ENCODE data around the gene SOX10. TPM values are rescaled to one million over a fixed set of nuclear protein-coding genes. Genes with fewer than 3 reads are reported as not detected.

SOX10 gene
- total and polyA plus RNA-seq, 2 donors from 2014 or later: 0.22 to 1.5 TPM

DNA sequence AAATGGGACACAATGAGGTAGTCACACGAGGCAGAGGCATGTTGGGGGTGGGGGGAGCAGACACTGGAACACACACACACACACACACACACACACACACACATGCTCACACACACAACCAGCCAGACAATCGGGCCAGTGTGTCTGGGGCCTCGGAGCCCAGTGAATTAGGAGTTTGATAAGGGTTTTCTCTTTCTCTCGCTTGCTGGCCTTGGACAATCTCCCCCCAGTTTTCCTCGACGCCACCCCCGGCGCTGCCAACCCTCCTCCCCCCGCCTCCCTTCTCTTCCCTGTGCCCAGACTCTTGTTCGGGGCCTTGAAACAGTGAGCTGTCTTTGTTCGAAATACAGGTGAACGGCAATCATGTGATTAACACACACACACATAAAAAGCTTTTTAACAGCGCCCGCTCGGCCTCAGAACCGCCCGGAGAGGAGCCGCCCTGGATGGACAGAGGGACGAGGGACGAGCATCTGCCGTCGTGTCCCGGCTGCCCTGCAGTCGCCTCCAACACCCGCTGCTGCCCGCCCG lies 1.5 kb upstream of the SOX10 start:
- Histone ChIP-seq H3K36me3 (ENCODE audit: control insufficient read depth in 2 of 3, insufficient read depth in 3 of 3, low read length in 3 of 3) (no peaks in the 10 kb centered on the region), H3K27me3 (ENCODE audit: control insufficient read depth, insufficient read depth, low read length) (peaks cover 3% of the 10 kb centered on the region), H3K9ac (ENCODE audit: low read length in 3 of 3) (no peak overlapping the region), H3K4me1 (ENCODE audit: control insufficient read depth in 2 of 3, insufficient read depth in 2 of 3, low read depth in 1 of 3, low read length in 3 of 3) (peaks cover 0 to 7% (median 0%) of the 10 kb centered on the region in 3 donors), H3K9me3 (ENCODE audit: control insufficient read depth in 2 of 3, insufficient read depth in 1 of 3, low read length in 3 of 3) (no peaks in the 10 kb centered on the region), H3K27ac (ENCODE audit: low read depth in 2 of 2, low read length in 2 of 2) (no peak overlapping the region), H3K4me3 (ENCODE audit: low read length in 3 of 3) (no peak overlapping the region)
- intact Hi-C loops (cut with DNase I): no loop called here
- no peak for DNase-seq
- no peak for FAIRE-seq
- TF ChIP-seq, protein P1, sequence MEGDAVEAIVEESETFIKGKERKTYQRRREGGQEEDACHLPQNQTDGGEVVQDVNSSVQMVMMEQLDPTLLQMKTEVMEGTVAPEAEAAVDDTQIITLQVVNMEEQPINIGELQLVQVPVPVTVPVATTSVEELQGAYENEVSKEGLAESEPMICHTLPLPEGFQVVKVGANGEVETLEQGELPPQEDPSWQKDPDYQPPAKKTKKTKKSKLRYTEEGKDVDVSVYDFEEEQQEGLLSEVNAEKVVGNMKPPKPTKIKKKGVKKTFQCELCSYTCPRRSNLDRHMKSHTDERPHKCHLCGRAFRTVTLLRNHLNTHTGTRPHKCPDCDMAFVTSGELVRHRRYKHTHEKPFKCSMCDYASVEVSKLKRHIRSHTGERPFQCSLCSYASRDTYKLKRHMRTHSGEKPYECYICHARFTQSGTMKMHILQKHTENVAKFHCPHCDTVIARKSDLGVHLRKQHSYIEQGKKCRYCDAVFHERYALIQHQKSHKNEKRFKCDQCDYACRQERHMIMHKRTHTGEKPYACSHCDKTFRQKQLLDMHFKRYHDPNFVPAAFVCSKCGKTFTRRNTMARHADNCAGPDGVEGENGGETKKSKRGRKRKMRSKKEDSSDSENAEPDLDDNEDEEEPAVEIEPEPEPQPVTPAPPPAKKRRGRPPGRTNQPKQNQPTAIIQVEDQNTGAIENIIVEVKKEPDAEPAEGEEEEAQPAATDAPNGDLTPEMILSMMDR (IDR thresholded peaks at IDR 0.05; ENCODE audit: borderline replicate concordance, extremely low read depth, insufficient read depth): no peak

DNA sequence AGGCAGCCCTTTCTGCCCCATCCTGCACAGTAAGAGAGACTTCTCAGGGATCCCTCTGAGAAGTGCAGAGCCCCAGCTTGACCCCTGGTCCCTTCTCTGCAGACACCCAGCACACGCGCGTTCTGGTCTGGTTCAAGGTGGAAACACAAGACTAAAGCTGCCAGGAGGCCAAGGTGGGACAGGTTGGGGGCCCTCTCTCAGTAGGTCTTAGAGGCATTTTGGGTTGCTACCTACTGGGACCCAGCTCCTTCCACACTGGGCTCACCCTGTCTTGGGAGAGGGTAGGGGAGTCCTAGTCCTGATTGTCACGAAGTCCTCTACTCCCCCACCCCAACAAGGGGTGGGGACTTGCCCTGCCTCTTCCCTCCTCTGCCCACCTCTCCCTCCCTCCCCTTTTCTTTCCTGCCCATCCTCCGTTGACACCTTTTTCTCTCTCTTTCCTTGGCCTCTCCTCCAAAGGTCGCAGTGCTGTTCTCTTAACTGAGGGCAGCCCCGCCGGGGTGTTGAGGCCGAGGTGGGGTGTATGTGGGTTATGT lies 763 bp upstream of the SOX10 start:
- H3K4me1 ChIP-seq (ENCODE audit: control insufficient read depth in 2 of 3, insufficient read depth in 2 of 3, low read depth in 1 of 3, low read length in 3 of 3): peaks cover 0 to 7% (median 0%) of the 10 kb centered on the region in 3 donors
- peaks cover 3% of the 10 kb centered on the region for H3K27me3 ChIP-seq (ENCODE audit: control insufficient read depth, insufficient read depth, low read length)
- FAIRE-seq (no peak), DNase-seq (no peak)
- H3K9ac ChIP-seq (ENCODE audit: low read length in 3 of 3): no peak overlapping the region
- no peaks in the 10 kb centered on the region for H3K9me3 ChIP-seq (ENCODE audit: control insufficient read depth in 2 of 3, insufficient read depth in 1 of 3, low read length in 3 of 3)
- no peaks in the 10 kb centered on the region for H3K36me3 ChIP-seq (ENCODE audit: control insufficient read depth in 2 of 3, insufficient read depth in 3 of 3, low read length in 3 of 3)
- TF ChIP-seq, protein P1 (IDR thresholded peaks at IDR 0.05; ENCODE audit: borderline replicate concordance, extremely low read depth, insufficient read depth): no peak
- no peak overlapping the region for H3K27ac ChIP-seq (ENCODE audit: low read depth in 2 of 2, low read length in 2 of 2)
- H3K4me3 ChIP-seq (ENCODE audit: low read length in 3 of 3): no peak overlapping the region
- intact Hi-C loops (cut with DNase I): no loop called here

DNA sequence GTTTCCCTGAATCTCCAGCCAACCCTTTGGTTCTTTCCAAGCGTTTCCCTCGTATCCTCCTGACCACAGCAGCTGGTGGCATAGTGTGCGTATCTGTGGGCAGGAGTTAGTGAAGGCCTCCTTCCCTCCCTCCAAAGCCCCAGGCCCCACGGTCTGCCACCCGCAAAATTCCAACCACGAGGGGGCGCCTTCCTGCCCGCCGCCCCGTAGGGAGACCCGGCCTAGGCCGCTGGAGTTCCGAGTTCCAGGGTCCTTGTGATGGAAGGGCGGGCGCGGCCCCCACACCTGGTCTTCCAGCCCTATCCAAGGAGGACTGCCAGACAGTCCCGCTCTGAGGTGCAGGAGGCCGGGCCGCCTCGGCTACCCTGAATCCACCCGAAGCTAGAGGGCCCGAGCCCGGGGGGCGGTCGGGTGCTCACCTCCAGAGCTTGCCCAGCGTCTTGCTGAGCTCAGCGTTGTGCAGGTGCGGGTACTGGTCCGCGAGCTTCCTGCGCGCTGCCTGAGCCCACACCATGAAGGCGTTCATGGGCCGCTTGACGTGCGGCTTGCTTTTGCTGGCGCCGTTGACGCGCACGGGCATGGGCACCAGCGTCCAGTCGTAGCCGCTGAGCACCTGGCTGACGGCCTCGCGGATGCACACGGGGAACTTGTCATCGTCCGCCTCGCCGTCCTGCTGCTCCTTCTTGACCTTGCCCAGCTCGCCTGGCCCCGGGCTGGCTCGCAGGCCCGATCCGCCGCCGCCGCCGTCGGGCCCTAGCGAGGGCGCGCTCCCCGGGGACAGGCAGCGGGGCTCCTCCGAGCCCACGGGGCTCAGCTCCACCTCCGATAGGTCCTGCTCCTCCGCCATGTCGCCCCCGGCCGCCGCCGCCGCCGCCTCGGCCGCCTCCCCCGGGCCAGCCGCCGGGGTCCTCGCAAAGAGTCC lies 1.2 kb downstream of the SOX10 start:
- Histone ChIP-seq H3K9ac (ENCODE audit: low read length in 3 of 3) (no peak overlapping the region), H3K4me3 (ENCODE audit: low read length in 3 of 3) (no peak overlapping the region), H3K27me3 (ENCODE audit: control insufficient read depth, insufficient read depth, low read length) (peaks cover 3% of the 10 kb centered on the region), H3K27ac (ENCODE audit: low read depth in 2 of 2, low read length in 2 of 2) (no peak overlapping the region), H3K36me3 (ENCODE audit: control insufficient read depth in 2 of 3, insufficient read depth in 3 of 3, low read length in 3 of 3) (no peaks in the 10 kb centered on the region), H3K9me3 (ENCODE audit: control insufficient read depth in 2 of 3, insufficient read depth in 1 of 3, low read length in 3 of 3) (no peaks in the 10 kb centered on the region), H3K4me1 (ENCODE audit: control insufficient read depth in 2 of 3, insufficient read depth in 2 of 3, low read depth in 1 of 3, low read length in 3 of 3) (peaks cover 0 to 7% (median 0%) of the 10 kb centered on the region in 3 donors)
- FAIRE-seq (no peak), DNase-seq (peak in 3 of 5 donors; percentile 46 to 53 (median 47))
- TF ChIP-seq, protein P1 (IDR thresholded peaks at IDR 0.05; ENCODE audit: borderline replicate concordance, extremely low read depth, insufficient read depth): no peak
- intact Hi-C loops (cut with DNase I): no loop called here
